Epithelial cell of proximal tubule (primary cell): ENCODE measurements around the gene CDC5L. TPM values are rescaled to one million over a fixed set of nuclear protein-coding genes. Genes with fewer than 3 reads are reported as not detected.

ENCODE experiments used
- DNase-seq: peaks from one replicate; pipeline ENCODE4 v3.0.0-alpha.2; 2011; ENCODE audit warnings: low read depth
- H3K4me3 ChIP-seq: 2 replicates; pipeline ENCODE4 v1.5.1; 2011; ENCODE audit warnings: low read depth, mild to moderate bottlenecking, low read length
- total RNA-seq: library from RNA; depleted of rRNA; stranded (reverse); fragments of >200 nt; gene quantifications from 2 replicates; pipeline ENCODE4 v1.2.3, GENCODE V29; 2015
- TF ChIP-seq, protein P1 (sequence below): conservative IDR thresholded peaks from 2 replicates; pipeline ENCODE4 v1.5.1; 2012; ENCODE audit warnings: low read depth, mild to moderate bottlenecking, low read length

CDC5L gene
- total RNA-seq, 1 donor from 2014 or later, result 25.9 TPM

DNA sequence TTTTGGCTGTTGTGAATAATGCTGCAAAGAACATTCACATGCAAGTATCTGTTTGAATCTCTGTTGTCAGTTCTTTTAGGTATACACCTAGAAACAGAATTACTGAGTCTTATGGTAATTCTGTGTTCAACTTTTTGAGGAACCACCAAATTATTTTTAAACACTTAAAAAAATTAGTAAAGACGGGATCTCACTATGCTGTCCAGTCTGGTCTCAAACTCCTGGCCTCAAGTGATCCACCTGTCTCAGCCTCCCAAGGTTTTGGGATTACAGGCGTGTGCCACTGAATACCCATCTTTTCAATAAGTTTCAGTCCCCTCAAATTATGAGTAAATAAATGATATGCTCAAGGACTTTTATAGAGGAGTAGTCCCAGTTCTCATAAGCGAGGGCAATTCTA is 27.5 kb upstream of the CDC5L start:
- no peak overlapping the region for H3K4me3 ChIP-seq
- no peak for DNase-seq
- TF ChIP-seq, protein P1, sequence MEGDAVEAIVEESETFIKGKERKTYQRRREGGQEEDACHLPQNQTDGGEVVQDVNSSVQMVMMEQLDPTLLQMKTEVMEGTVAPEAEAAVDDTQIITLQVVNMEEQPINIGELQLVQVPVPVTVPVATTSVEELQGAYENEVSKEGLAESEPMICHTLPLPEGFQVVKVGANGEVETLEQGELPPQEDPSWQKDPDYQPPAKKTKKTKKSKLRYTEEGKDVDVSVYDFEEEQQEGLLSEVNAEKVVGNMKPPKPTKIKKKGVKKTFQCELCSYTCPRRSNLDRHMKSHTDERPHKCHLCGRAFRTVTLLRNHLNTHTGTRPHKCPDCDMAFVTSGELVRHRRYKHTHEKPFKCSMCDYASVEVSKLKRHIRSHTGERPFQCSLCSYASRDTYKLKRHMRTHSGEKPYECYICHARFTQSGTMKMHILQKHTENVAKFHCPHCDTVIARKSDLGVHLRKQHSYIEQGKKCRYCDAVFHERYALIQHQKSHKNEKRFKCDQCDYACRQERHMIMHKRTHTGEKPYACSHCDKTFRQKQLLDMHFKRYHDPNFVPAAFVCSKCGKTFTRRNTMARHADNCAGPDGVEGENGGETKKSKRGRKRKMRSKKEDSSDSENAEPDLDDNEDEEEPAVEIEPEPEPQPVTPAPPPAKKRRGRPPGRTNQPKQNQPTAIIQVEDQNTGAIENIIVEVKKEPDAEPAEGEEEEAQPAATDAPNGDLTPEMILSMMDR, result no peak

DNA sequence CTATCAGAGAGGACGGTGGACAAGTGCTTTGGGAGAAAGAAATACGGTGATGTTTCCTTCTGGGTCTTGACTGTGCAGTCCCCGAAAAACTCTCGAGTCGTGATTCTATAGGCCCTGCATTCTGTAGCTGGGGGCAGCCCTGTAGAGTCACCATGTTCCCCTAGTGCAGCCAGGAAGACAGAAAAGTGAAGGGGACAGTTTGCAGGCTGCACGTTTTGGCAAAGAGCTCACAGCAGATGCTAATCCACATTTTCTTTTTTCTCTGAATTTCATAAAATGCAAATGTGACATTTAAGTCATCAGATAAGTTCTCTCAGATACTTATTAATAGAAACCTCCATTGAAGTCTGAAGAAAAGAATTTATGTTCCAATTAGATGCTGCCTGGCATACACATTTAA is 25.6 kb upstream of the CDC5L start:
- no peak overlapping the region for H3K4me3 ChIP-seq
- DNase-seq, result no peak
- TF ChIP-seq, protein P1, result no peak

DNA sequence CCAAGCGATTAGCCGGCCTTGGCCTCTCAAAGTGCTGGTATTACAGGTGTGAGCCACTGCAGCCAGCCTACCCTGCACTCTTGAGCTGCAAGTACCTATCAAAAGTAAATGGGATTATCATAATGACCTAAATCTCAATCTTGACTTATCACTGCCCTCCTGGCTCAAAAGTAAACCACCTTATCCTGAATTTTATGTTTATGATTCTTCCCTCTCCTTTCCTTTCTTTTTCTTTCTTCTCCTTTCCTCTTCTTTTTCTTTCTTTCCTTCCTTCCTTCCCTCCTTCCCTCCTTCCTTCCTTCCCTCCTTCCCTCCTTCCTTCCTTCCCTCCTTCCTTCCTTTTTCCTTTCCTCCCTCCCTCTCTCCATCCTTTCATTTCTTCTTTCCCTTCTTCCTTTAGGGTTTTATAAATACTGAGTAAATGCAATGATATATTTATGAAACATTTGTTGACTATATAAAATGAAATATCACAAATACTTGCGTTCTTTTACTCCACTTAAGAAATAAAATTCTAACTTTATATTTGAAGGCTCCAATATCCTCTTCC is 24.1 kb upstream of the CDC5L start:
- TF ChIP-seq, protein P1, result no peak
- no peak overlapping the region for H3K4me3 ChIP-seq
- DNase-seq, result no peak

DNA sequence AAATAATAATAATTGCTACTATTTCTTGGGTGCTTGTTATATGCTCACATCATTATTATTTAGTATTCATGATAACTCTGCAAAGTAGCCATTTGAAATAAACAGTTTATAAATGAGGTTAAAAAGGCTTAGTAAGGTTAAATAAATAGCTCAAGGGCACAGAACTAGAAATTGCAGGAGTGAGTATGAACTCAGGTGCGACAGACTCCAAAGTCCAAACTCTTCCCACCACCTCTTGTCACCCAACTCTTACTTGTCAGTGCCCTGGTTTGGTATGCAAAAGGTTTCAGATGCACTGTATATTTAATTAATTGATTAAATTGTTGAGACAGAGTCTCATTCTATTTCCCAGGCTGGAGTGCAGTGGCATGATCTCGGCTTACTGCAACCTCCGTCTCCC is 20.7 kb upstream of the CDC5L start:
- no peak overlapping the region for H3K4me3 ChIP-seq
- TF ChIP-seq, protein P1, result no peak
- no peak for DNase-seq

DNA sequence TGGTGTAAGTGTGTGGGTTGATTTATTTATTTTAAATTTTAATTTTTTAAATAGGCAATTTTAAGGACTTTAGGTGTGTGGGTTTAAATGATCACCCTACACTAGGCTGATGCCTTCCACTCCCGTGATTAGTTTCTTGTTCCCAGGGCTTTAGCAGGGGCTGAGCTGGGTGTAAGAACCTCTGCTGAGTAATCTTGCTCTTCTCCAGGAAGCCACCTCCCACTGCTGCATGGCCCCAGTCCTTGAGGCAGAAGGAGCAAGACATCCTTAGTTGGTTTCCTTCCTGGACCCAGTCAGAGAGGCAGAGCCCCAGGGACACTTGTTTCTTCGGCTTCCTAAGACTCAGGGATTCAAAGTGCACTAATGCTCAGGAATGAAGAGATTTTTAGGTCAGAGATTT is 19.8 kb upstream of the CDC5L start:
- DNase-seq, result no peak
- H3K4me3 ChIP-seq, result no peak overlapping the region
- TF ChIP-seq, protein P1, result no peak

DNA sequence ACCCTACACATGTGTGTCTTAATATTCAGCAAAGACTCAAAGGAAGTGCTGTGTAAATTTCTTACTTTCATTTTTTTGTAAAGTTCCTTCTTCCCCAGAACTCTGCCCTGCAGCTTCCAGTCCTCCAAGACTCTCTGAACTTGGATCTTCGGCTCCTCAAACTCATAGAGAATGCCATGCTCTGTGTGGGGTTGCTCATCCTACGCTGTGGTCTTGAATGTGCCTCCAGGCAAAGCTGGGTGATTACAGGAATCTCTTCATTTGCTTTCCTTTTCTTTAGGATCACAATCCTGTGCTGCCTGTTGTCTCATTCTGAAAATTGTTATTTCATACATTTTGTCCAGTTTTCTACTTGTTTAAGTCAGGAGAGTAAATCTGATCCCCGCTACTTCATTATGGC is 14.5 kb upstream of the CDC5L start:
- H3K4me3 ChIP-seq, result no peak overlapping the region
- TF ChIP-seq, protein P1, result no peak
- no peak for DNase-seq

DNA sequence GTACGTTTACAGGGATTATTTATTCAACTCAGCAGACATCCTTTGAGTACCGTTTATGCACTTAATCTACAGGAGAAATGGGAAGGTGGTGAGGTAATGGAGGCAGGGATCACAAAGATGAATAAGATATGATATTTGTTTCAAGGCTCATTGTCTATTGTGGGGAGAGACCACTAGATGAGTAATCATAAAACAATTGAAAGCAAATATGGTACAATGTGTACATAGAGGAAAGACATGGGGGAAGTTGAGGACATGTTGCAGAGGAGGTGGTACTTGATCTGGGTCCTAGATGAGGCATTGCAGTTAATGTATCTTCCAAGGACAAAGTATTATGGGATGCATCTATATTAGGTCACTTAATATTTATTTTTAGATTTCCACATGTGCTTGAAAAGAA is 13.7 kb upstream of the CDC5L start:
- no peak for DNase-seq
- TF ChIP-seq, protein P1, result no peak
- H3K4me3 ChIP-seq, result no peak overlapping the region
